Panc1 (cell line): ENCODE data around the gene VHLL.

Experiments used
- POLR2AphosphoS5 ChIP-seq: IDR thresholded peaks from 2 replicates; pipeline ENCODE4 v1.6.1; 2012; ENCODE audit warnings: mild to moderate bottlenecking, low read depth, low read length, moderate library complexity
- SIN3A ChIP-seq: IDR thresholded peaks from 2 replicates; pipeline ENCODE4 v1.6.1; 2012; ENCODE audit warnings: low read depth, mild to moderate bottlenecking, low read length, moderate library complexity, borderline replicate concordance; ENCODE audit not compliant: insufficient read depth
- TCF7L2 ChIP-seq: IDR thresholded peaks from 2 replicates; pipeline ENCODE4 v1.6.1; 2011; ENCODE audit warnings: mild to moderate bottlenecking, low read depth, low read length, inconsistent platforms
- TF ChIP-seq, protein P1 (sequence below): fragments of 450-650 bp; IDR thresholded peaks from 2 replicates; pipeline ENCODE4 v1.5.1; 2017; ENCODE audit warnings: mild to moderate bottlenecking

DNA sequence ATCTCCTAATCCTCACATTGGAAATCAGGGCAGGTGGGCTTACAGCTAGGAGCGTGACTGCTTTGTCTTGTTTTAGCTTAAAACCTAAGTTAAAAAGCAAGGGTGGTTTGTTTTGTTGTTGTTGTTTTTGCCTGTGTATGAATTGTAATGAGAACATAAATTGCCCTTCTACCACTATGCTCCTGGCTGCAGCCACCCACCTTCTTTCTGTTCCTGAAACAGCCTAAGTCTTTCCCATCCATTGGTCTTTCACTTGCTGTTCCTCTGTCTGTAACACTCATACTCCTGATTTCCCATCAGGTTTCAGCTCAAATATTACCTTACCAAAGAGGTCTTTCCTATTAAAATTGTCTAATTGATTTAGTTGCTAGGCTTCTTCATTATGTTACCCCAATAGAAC lies 15.6 kb downstream of the VHLL start:
- TF ChIP-seq, protein P1, sequence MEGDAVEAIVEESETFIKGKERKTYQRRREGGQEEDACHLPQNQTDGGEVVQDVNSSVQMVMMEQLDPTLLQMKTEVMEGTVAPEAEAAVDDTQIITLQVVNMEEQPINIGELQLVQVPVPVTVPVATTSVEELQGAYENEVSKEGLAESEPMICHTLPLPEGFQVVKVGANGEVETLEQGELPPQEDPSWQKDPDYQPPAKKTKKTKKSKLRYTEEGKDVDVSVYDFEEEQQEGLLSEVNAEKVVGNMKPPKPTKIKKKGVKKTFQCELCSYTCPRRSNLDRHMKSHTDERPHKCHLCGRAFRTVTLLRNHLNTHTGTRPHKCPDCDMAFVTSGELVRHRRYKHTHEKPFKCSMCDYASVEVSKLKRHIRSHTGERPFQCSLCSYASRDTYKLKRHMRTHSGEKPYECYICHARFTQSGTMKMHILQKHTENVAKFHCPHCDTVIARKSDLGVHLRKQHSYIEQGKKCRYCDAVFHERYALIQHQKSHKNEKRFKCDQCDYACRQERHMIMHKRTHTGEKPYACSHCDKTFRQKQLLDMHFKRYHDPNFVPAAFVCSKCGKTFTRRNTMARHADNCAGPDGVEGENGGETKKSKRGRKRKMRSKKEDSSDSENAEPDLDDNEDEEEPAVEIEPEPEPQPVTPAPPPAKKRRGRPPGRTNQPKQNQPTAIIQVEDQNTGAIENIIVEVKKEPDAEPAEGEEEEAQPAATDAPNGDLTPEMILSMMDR = no peak
- TF ChIP-seq SIN3A (no peak), POLR2AphosphoS5 (no peak), TCF7L2 (no peak)
